Activated CD4-positive, alpha-beta T cell treated with anti-CD3 and anti-CD28 coated beads, Interleukin-2, amount 10 ng/mL, durations not matched to agents 7 days and 5 days (primary cell): ENCODE measurements around the gene ITIH1. TPM values are rescaled to one million over a fixed set of nuclear protein-coding genes. Genes with fewer than 3 reads are reported as not detected.

Experiments
- total RNA-seq, 2 experiments: library from RNA; stranded (reverse); gene quantifications; one replicate each; pipeline ENCODE4 v1.2.3, GENCODE V29; 2021

Gene ITIH1
- total RNA-seq, 2 experiments from 2014 or later = not detected

Other genes starting within 250 kb of the ITIH1 start
- 10 to 100 TPM; 22.1 to 23.8 TPM for gene NT5DC2, start 243.7 kb upstream of the ITIH1 start, total RNA-seq
- 10 to 100 TPM in 1 of 2 experiments, 1 to 10 TPM in 1; 8.5 to 11.7 TPM for gene UQCC5, start 241.0 kb upstream of the ITIH1 start, total RNA-seq
- gene PBRM1, start 91.7 kb upstream of the ITIH1 start, total RNA-seq = 10 to 100 TPM; 88.9 to 97.7 TPM
- 10 to 100 TPM; 74.8 to 79.1 TPM for gene GNL3, start 91.6 kb upstream of the ITIH1 start, total RNA-seq
- 10 to 100 TPM; 43.0 to 47.2 TPM for gene GLT8D1, start 71.8 kb upstream of the ITIH1 start, total RNA-seq
- gene SPCS1, start 71.5 kb upstream of the ITIH1 start, total RNA-seq = 100 to 1,000 TPM in 1 of 2 experiments, 10 to 100 TPM in 1; 97.0 to 102 TPM
- gene NEK4, start 6.7 kb upstream of the ITIH1 start, total RNA-seq = 10 to 100 TPM; 21.4 to 22.2 TPM
- not detected for gene ITIH3, start 17.2 kb downstream of the ITIH1 start, total RNA-seq
- gene ITIH4, start 53.1 kb downstream of the ITIH1 start, total RNA-seq = 10 to 100 TPM; 25.5 to 28.6 TPM
- 1 to 10 TPM in 1 of 2 experiments, not detected in 1; 2.8 TPM for gene MUSTN1, start 57.4 kb downstream of the ITIH1 start, total RNA-seq
- gene STIMATE, start 119.9 kb downstream of the ITIH1 start, total RNA-seq = 10 to 100 TPM; 30.1 to 35.0 TPM